SK-N-SH treated with all-trans-retinoic acid at 6 μM for 48 hours (cell line): ENCODE results near the gene GAK.

Experiments used
- ARNTL ChIP-seq: fragments of 450-650 bp; formaldehyde crosslinking; IDR thresholded peaks from 2 replicates; pipeline ENCODE4 v1.5.0; 2020; ENCODE audit warnings: low read depth, mild to moderate bottlenecking, moderate library complexity, borderline replicate concordance
- CREB5 ChIP-seq: fragments of 250-450 bp; sonication (Bioruptor Pico); IDR thresholded peaks from 2 replicates; pipeline ENCODE4 v1.5.1; 2020; ENCODE audit warnings: low read depth, mild to moderate bottlenecking, moderate library complexity
- CSDC2 ChIP-seq: fragments of 250-450 bp; sonication (Bioruptor Pico); IDR thresholded peaks from 2 replicates; pipeline ENCODE4 v1.5.0; 2020; ENCODE audit warnings: mild to moderate bottlenecking, moderate library complexity
- PATZ1 ChIP-seq: fragments of 250-450 bp; sonication (Bioruptor Pico); IDR thresholded peaks from 2 replicates; pipeline ENCODE4 v1.8.0; 2020; ENCODE audit warnings: mild to moderate bottlenecking, moderate library complexity, borderline replicate concordance
- PPARA ChIP-seq: fragments of 250-450 bp; sonication (Bioruptor Pico); IDR thresholded peaks from 2 replicates; pipeline ENCODE4 v1.5.0; 2020; ENCODE audit warnings: mild to moderate bottlenecking, borderline replicate concordance
- RARB ChIP-seq: fragments of 250-450 bp; sonication (Bioruptor Pico); IDR thresholded peaks from 2 replicates; pipeline ENCODE4 v1.8.0; 2021; ENCODE audit warnings: mild to moderate bottlenecking, moderate library complexity
- TOX ChIP-seq: fragments of 250-450 bp; sonication (Bioruptor Pico); IDR thresholded peaks from 2 replicates; pipeline ENCODE4 v1.8.0; 2021; ENCODE audit warnings: mild to moderate bottlenecking, moderate library complexity, borderline replicate concordance
- ZFP3 ChIP-seq: fragments of 250-450 bp; sonication (Bioruptor Pico); IDR thresholded peaks from 2 replicates; pipeline ENCODE4 v1.5.0; 2020; ENCODE audit warnings: mild to moderate bottlenecking, moderate library complexity
- ZFP30 ChIP-seq: fragments of 450-650 bp; formaldehyde crosslinking; IDR thresholded peaks from 2 replicates; pipeline ENCODE4 v1.5.0; 2022; ENCODE audit warnings: mild to moderate bottlenecking, moderate library complexity
- ZNF565 ChIP-seq: fragments of 450-650 bp; formaldehyde crosslinking; conservative IDR thresholded peaks from 2 replicates; pipeline ENCODE4 v1.5.0; 2020; ENCODE audit warnings: low read depth, mild to moderate bottlenecking, moderate library complexity
- ZNF70 ChIP-seq: fragments of 450-650 bp; formaldehyde crosslinking; IDR thresholded peaks from 2 replicates; pipeline ENCODE4 v1.5.0; 2020; ENCODE audit warnings: mild to moderate bottlenecking, moderate library complexity

- TF ChIP-seq ZNF70 (CRISPR knock-in tag) (no peak), PPARA (CRISPR knock-in tag) (no peak), ARNTL (CRISPR knock-in tag) (no peak), ZFP30 (CRISPR knock-in tag) (no peak), TOX (CRISPR knock-in tag) (no peak), ZFP3 (CRISPR knock-in tag) (no peak), ZNF565 (no peak), CREB5 (CRISPR knock-in tag) (no peak), CSDC2 (CRISPR knock-in tag) (no peak), PATZ1 (CRISPR knock-in tag) (no peak), RARB (CRISPR knock-in tag) (no peak)
Measured at GRCh38 chr4:932713-933070, 576 bp upstream of the GAK start.
